C4-2B (cell line): ENCODE measurements around the gene PRSS1.

ENCODE experiments used
- ZFX ChIP-seq: fragments of 450-650 bp; IDR thresholded peaks from 2 replicates; pipeline ENCODE4 v1.6.1; 2017
- TF ChIP-seq, protein P1 (sequence below): fragments of 450-650 bp; conservative IDR thresholded peaks from 2 replicates; pipeline ENCODE4 v1.5.1; 2017; ENCODE audit warnings: mild to moderate bottlenecking

DNA sequence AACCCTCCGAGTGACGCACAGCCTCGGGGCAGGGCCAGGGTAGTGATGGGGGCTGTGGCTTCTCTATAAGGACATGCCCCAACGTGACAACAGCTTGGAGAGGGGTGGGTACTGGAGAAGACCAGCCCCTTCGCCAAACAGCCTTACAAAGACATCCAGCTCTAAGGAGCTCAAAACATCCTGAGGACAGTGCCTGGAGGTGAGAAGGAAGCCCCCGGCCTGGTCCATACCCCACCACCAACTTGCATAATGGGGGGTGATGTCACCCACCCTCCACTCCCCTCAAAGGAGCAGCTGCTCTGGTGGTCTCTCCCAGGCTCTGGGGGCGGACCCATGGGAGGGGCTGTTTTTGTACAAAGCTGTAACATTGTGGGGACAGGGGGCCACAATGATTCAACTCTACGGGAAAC is 36.6 kb downstream of the PRSS1 start:
- TF ChIP-seq, protein P1, sequence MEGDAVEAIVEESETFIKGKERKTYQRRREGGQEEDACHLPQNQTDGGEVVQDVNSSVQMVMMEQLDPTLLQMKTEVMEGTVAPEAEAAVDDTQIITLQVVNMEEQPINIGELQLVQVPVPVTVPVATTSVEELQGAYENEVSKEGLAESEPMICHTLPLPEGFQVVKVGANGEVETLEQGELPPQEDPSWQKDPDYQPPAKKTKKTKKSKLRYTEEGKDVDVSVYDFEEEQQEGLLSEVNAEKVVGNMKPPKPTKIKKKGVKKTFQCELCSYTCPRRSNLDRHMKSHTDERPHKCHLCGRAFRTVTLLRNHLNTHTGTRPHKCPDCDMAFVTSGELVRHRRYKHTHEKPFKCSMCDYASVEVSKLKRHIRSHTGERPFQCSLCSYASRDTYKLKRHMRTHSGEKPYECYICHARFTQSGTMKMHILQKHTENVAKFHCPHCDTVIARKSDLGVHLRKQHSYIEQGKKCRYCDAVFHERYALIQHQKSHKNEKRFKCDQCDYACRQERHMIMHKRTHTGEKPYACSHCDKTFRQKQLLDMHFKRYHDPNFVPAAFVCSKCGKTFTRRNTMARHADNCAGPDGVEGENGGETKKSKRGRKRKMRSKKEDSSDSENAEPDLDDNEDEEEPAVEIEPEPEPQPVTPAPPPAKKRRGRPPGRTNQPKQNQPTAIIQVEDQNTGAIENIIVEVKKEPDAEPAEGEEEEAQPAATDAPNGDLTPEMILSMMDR: no peak
- TF ChIP-seq ZFX: no peak
